AG09319 (cell line): ENCODE data around the gene TSSC4.
A peak's percentile ranks its signal among the peaks of the same experiment; 100 is the strongest.
"Not testable (repeated sequence)": the region's sequence is repeated elsewhere in the genome, so short reads cannot be mapped to it uniquely, and the experiment has no call there.

Experiments used
- DNase-seq: peaks from one replicate; pipeline ENCODE4 v3.0.0-alpha.2; 2010; ENCODE audit warnings: low read depth; ENCODE audit errors: extremely low read depth
- CTCF ChIP-seq: IDR thresholded peaks from 2 replicates; pipeline ENCODE4 v1.5.1; 2011; ENCODE audit warnings: low read depth, mild to moderate bottlenecking, inconsistent platforms, low read length, moderate library complexity

Gene TSSC4

GRCh38 chr11:2400069-2400761 lies at the start of gene TSSC4:
Gene TSSC4 (plus strand): TSS chr11:2400750. CDS start chr11:2402634, 1,884 bp downstream.
- TF ChIP-seq CTCF, result peak; percentile 99
- peak; percentile 100 for DNase-seq

DNA sequence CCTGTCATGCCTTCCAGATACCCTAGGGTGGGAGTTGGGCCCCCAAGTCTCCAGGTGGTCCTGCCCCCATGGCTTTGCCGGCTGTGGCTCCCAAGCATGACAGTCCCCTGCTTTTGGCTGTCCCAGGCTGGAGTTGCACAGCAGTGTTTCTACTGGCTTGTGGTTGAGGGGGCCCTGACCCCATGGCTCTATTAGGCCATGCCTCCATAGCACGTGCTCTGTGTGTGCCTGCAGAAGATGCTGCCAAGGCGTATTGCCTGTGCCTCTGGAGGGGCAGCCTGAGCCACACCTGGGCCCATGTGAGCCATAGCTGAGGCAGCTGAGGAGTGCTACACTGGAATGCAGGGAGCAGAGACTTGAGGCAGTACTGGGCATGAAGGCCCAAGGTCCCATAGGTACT lies 48.8 kb upstream of the TSSC4 start:
- TF ChIP-seq CTCF, result no peak
- DNase-seq, result no peak

- no peak for TF ChIP-seq CTCF
- DNase-seq, result no peak
These were observed 48.1 kb upstream of the TSSC4 start for GRCh38 chr11:2352420-2352819.

DNA sequence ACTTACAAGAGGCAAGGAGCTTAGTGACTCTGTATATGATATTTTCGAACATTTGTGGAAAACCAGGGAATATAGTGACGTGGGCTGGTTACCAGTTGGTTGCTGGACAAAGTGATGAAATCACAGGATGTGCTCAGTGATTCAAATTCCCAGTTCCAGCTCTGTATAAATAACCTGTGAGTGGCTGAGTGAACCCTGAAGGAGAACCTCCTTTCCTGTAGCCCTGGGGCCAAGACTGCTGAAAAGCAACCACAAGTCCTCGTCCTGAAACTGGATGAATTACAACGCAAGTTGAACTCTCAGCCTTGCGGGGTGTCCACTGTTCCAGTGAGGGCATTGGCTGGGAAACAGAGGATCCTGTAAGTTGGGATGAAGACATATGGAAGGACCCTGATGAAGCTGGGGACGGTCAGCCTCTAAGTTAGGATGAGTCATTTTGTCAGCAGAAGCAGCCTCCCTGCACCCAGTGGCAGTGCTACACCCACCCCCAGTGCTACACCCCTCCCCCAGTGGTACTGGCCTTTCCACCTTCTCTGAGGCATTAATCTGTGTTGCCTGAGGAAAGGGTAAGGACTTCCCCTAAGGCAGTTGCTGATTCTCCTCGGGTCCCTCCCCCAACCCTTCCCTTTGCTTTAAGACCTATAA lies 45.4 kb upstream of the TSSC4 start:
- TF ChIP-seq CTCF, result no peak
- DNase-seq, result no peak

GRCh38 chr11:2357246-2357645 lies 43.3 kb upstream of the TSSC4 start:
- TF ChIP-seq CTCF, result no peak
- DNase-seq, result no peak

- DNase-seq, result not testable (repeated sequence)
These were observed 42.9 kb upstream of the TSSC4 start for GRCh38 chr11:2357651-2358050.

GRCh38 chr11:2358754-2359442 lies 41.7 kb upstream of the TSSC4 start:
- DNase-seq, result no peak
- TF ChIP-seq CTCF, result no peak
